CD4-positive, alpha-beta T cell (primary cell): Measurements from ENCODE around the gene AKNA. TPM values are rescaled to one million over a fixed set of nuclear protein-coding genes. Genes with fewer than 3 reads are reported as not detected.

ENCODE experiments used
- ATAC-seq: fragments of 200-7000 bp; cut with Tn5 transposase; one replicate; pipeline ENCODE4 v1.10.0; 2022; ENCODE audit warnings: mild to moderate bottlenecking; ENCODE audit not compliant: poor library complexity
- CTCF ChIA-PET: fragments of 350-600 bp; sonication (Branson Sonifier 250); formaldehyde crosslinking; loops from one replicate; lab custom pipeline; 2021; ENCODE audit warnings: antibody characterized with exemption, inconsistent platforms; lab: Charles Lee
- POLR2A ChIA-PET: fragments of 350-600 bp; sonication (Branson Sonifier 250); formaldehyde crosslinking; loops from one replicate; lab custom pipeline; 2021; ENCODE audit warnings: antibody characterized with exemption, inconsistent platforms; lab: Charles Lee
- DNase-seq, 14 experiments: peaks; one replicate each; pipeline ENCODE4 v3.0.0-alpha.2; 2013 to 2020; ENCODE audit warnings: mixed read lengths in 2 of 14
- H3K27ac ChIP-seq, 2 donors: one replicate each; pipeline versions ENCODE4 v1.5.1 to v1.7.0; 2013; ENCODE audit warnings: low read length in 2 of 2, low read depth in 1 of 2, mild to moderate bottlenecking in 1 of 2
- H3K27me3 ChIP-seq, 2 experiments: 1 replicate in 1 of 2; 2 replicates in 1 of 2; pipeline versions ENCODE4 v1.6.1 to v1.7.0; 2013; ENCODE audit warnings: low read length in 2 of 2, control low read depth in 1 of 2, mild to moderate bottlenecking in 1 of 2, moderate library complexity in 1 of 2; ENCODE audit not compliant: insufficient read depth in 2 of 2, control insufficient read depth in 1 of 2
- H3K36me3 ChIP-seq: one replicate; pipeline ENCODE4 v1.6.1; 2013; ENCODE audit warnings: low read length, control low read depth; ENCODE audit not compliant: insufficient read depth
- H3K4me1 ChIP-seq: one replicate; pipeline ENCODE4 v1.6.1; 2013; ENCODE audit warnings: low read length, control low read depth; ENCODE audit not compliant: insufficient read depth
- H3K4me3 ChIP-seq: one replicate; pipeline ENCODE4 v1.5.1; 2013; ENCODE audit warnings: mild to moderate bottlenecking, low read length, moderate library complexity
- H3K9me3 ChIP-seq, 2 experiments: 1 replicate in 1 of 2; 2 replicates in 1 of 2; pipeline versions ENCODE4 v1.6.1 to v1.7.0; 2013; ENCODE audit warnings: low read length in 2 of 2, mild to moderate bottlenecking in 2 of 2, control low read depth in 1 of 2, moderate library complexity in 1 of 2; ENCODE audit not compliant: control insufficient read depth in 1 of 2, insufficient read depth in 1 of 2
- H3K27ac Mint-ChIP-seq: one replicate; pipeline ENCODE4 v1.8.0; 2020; ENCODE audit warnings: mixed read lengths
- H3K27me3 Mint-ChIP-seq: one replicate; pipeline ENCODE4 v1.8.0; 2021; ENCODE audit warnings: mixed read lengths
- H3K36me3 Mint-ChIP-seq: one replicate; pipeline ENCODE4 v1.8.0; 2021; ENCODE audit warnings: low read depth, mixed read lengths
- H3K4me1 Mint-ChIP-seq: one replicate; pipeline ENCODE4 v1.8.0; 2021; ENCODE audit warnings: low read depth, mixed read lengths
- H3K4me3 Mint-ChIP-seq: one replicate; pipeline ENCODE4 v1.8.0; 2020; ENCODE audit warnings: mild to moderate bottlenecking, mixed read lengths
- H3K9me3 Mint-ChIP-seq: one replicate; pipeline ENCODE4 v1.8.0; 2020; ENCODE audit warnings: mixed read lengths
- intact Hi-C, 2 experiments: fragments of 100-400 bp; cut with DNase I in 1 of 2; cut with micrococcal nuclease in 1 of 2; formaldehyde crosslinking; loops; one replicate each; pipeline versions ENCODE4 v1.15.1 to v1.9.0; 2023 to 2025; cut with DNase I, micrococcal nuclease
- total RNA-seq, 174 experiments: library from RNA in 2 of 174; stranded (reverse) in 2 of 174; gene quantifications; one replicate each; pipeline ENCODE4 v1.2.3 and lab custom pipeline; 2021 to 2026
- TF ChIP-seq, protein P1 (sequence below): fragments of 200-600 bp; IDR thresholded peaks from one replicate; pipeline ENCODE4 v1.8.0; 2022; ENCODE audit warnings: antibody characterized with exemption, mild to moderate bottlenecking

Gene AKNA
- total RNA-seq, 2 experiments from 2014 or later: 247 to 258 TPM

DNA sequence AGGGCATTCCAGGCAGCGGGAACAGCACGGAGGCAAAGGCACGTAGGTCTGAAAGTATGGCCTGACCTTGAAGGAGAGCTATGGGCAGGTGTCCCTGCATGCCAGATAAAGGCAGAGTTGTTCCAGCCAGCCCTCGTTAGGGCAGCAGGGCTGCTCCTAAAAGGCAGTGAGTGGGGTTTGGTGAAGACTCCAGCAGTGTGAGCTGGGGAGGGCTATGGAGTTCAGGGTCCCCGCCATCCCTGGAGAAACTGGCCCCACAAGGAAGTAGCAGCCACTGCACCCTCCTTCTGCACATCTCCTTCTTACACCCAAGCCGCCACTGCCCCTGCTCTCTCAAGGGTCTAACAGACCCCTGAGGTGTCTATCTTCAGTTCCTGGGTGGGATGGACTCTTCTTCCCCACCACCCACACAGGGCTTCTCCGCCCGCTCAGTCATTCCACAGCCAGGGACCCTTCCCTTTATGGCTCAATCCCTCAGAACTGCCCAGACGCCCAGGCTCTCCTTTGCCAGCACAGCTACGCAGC is 1.4 kb downstream of the AKNA start:
- H3K9me3 Mint-ChIP-seq: no peaks in the 10 kb centered on the region
- POLR2A ChIA-PET: interaction anchor here (1.4 to 10.0 kb wide), 10 partner anchors 9 to 267 kb away, joined by 4 to 477 read pairs (median 14); partner anchors contain the start of gene ATP6V1G1
- no peaks in the 10 kb centered on the region for H3K9me3 ChIP-seq
- peak overlapping the region; percentile 95 for H3K4me3 Mint-ChIP-seq
- peak overlapping the region; percentile 99 for H3K4me3 ChIP-seq
- CTCF ChIA-PET: interaction anchor here (0.9 to 6.7 kb wide), 11 partner anchors 9 to 985 kb away, joined by 3 to 56 read pairs (median 6); partner anchors contain the start of genes ALAD and ATP6V1G1
- no peaks in the 10 kb centered on the region for H3K27me3 Mint-ChIP-seq
- no peak for DNase-seq
- TF ChIP-seq, protein P1, sequence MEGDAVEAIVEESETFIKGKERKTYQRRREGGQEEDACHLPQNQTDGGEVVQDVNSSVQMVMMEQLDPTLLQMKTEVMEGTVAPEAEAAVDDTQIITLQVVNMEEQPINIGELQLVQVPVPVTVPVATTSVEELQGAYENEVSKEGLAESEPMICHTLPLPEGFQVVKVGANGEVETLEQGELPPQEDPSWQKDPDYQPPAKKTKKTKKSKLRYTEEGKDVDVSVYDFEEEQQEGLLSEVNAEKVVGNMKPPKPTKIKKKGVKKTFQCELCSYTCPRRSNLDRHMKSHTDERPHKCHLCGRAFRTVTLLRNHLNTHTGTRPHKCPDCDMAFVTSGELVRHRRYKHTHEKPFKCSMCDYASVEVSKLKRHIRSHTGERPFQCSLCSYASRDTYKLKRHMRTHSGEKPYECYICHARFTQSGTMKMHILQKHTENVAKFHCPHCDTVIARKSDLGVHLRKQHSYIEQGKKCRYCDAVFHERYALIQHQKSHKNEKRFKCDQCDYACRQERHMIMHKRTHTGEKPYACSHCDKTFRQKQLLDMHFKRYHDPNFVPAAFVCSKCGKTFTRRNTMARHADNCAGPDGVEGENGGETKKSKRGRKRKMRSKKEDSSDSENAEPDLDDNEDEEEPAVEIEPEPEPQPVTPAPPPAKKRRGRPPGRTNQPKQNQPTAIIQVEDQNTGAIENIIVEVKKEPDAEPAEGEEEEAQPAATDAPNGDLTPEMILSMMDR: no peak
- H3K36me3 ChIP-seq: peaks cover 31% of the 10 kb centered on the region
- peaks cover 83% of the 10 kb centered on the region for H3K4me1 Mint-ChIP-seq
- peak overlapping the region; percentile 71 to 97 for H3K27ac ChIP-seq
- H3K36me3 Mint-ChIP-seq: peaks cover 79% of the 10 kb centered on the region
- ATAC-seq: no peak
- H3K4me1 ChIP-seq: peaks cover 85% of the 10 kb centered on the region
- peak overlapping the region; percentile 98 for H3K27ac Mint-ChIP-seq
- H3K27me3 ChIP-seq: no peaks in the 10 kb centered on the region
- intact Hi-C loops: loop anchor here (5.0 to 10.0 kb wide), 5 partner anchors 34 to 538 kb away; partner anchors contain the start of gene ATP6V1G1 (in 1 of the 2)

DNA sequence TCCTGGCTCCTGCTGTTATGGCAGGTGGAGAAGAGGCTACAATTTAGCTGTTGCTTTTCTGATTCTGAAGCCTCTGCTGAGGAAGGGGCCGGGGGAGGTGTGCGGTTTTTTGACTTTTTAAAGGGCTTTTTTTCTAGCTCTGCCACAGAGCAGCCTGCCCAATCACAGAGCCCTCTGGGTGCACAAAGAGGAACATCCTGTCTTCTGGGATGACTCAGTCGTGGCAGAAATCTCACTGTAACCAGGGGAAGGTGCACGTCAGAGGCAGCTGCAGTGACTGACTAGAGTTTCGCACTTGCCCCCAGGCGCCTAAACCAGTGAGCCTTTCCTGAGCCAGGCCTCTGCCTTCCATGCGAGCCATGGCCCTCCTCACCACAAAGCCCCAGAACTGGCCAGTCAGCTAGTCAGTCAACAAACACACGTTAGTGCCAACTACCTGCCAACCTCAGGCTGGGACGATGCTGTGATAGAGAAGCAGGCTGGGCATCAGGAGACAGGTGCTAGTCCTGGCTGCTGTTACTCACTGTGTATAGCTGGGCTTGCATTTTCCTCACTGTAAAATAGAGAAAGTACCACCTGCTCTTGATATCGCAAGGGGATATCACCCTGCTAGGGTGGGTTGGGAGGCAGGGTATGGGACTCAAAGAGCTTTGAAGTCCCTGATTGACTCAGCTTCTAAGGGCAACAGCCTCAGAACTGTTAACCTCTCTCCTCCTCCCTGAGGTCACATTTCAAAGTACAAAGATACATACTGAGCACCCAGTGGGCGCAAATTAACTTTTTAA is 2.2 kb downstream of the AKNA start:
- peaks cover 78% of the 10 kb centered on the region for H3K36me3 Mint-ChIP-seq
- Histone ChIP-seq H3K4me3 (peak overlapping the region; percentile 99), H3K36me3 (peaks cover 32% of the 10 kb centered on the region), H3K4me1 (peaks cover 85% of the 10 kb centered on the region), H3K9me3 (no peaks in the 10 kb centered on the region), H3K27ac (peak overlapping the region; percentile 71 to 97), H3K27me3 (no peaks in the 10 kb centered on the region)
- TF ChIP-seq, protein P1: no peak
- H3K9me3 Mint-ChIP-seq: no peaks in the 10 kb centered on the region
- DNase-seq: peak; percentile 74 to 97 (median 82)
- ChIA-PET POLR2A (interaction anchor here (0.6 to 10.0 kb wide), 22 partner anchors 9 to 545 kb away, joined by 3 to 477 read pairs (median 5); partner anchors contain the start of genes ATP6V1G1 and TNFSF8), CTCF (interaction anchor here (0.7 to 6.7 kb wide), 14 partner anchors 10 to 984 kb away, joined by 3 to 56 read pairs (median 6); partner anchors contain the start of genes ALAD and ATP6V1G1)
- peaks cover 80% of the 10 kb centered on the region for H3K4me1 Mint-ChIP-seq
- no peaks in the 10 kb centered on the region for H3K27me3 Mint-ChIP-seq
- ATAC-seq: peak; percentile 78
- intact Hi-C loops: loop anchor here (1.0 to 10.0 kb wide), 8 partner anchors 12 to 539 kb away; partner anchors contain the start of gene ATP6V1G1 (in 1 of the 2)
- H3K27ac Mint-ChIP-seq: peak overlapping the region; percentile 98
- peak overlapping the region; percentile 95 for H3K4me3 Mint-ChIP-seq

DNA sequence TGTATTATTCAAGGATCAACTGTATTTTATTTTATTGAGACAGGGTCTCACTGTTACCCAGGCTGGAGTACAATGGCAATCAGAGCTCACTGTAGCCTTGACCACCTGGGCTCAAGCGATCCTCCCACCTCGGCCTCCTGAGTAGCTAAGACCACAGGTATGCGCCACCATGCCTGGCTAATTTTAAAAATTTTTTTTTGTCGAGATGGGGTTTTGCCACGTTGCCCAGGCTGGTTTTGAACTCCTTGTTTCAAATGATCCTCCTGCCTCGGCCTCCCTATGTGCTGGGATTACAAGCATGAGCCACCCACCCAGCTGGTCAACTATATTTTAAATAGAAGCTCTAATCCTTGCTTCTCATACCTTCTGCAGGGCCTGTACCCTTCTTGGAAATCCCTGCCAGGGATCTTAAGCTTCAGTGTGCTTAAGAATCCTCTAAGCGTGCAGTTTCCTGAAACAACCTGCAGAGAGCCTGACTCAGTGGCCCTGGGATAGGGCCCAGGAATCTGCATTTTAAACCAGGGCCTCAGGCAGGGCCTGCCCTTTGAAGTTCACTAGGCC is 2.9 kb downstream of the AKNA start:
- Histone ChIP-seq H3K27ac (peak overlapping the region; percentile 71 to 97), H3K36me3 (peaks cover 38% of the 10 kb centered on the region), H3K4me1 (peaks cover 85% of the 10 kb centered on the region), H3K4me3 (peak overlapping the region; percentile 99), H3K9me3 (no peaks in the 10 kb centered on the region), H3K27me3 (no peaks in the 10 kb centered on the region)
- no peaks in the 10 kb centered on the region for H3K9me3 Mint-ChIP-seq
- no peak for ATAC-seq
- ChIA-PET POLR2A (interaction anchor here (0.8 to 10.0 kb wide), 20 partner anchors 8 to 545 kb away, joined by 3 to 477 read pairs (median 5); partner anchors contain the start of genes ATP6V1G1 and TNFSF8), CTCF (interaction anchor here (0.7 to 6.7 kb wide), 11 partner anchors 10 to 297 kb away, joined by 3 to 56 read pairs (median 7); partner anchors contain the start of gene TEX48)
- peak overlapping the region; percentile 95 for H3K4me3 Mint-ChIP-seq
- TF ChIP-seq, protein P1: no peak
- peaks cover 78% of the 10 kb centered on the region for H3K4me1 Mint-ChIP-seq
- peak overlapping the region; percentile 98 for H3K27ac Mint-ChIP-seq
- no peaks in the 10 kb centered on the region for H3K27me3 Mint-ChIP-seq
- H3K36me3 Mint-ChIP-seq: peaks cover 84% of the 10 kb centered on the region
- DNase-seq: no peak
- intact Hi-C loops: loop anchor here (1.0 to 10.0 kb wide), 8 partner anchors 12 to 540 kb away; partner anchors contain the start of gene ATP6V1G1 (in 1 of the 2)
